Measurements from ENCODE around the gene SDCCAG8.

SDCCAG8 gene

GRCh38 chr1:243465738-243466137 is 209.9 kb downstream of the SDCCAG8 start:
- DNase-seq: no peak

DNA sequence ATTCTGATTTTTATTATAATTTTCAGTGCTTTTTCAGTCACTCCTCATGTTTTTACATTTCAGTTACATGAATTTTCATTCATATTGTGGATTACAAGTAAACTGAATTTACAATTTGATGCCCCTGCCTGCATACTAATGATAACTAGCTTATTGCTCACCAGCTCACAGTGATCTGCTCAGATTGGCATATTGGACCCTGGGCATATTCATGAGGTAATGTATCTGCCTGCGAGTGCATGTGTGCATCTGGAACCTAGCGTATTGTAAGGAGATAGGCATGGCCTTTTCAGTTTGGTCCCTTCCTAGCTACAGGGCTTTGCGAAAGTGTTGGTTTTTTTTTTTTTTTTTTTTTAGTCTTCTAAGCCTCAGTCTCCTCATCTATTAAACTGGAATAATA is 213.7 kb downstream of the SDCCAG8 start:
- no peak for DNase-seq

- DNase-seq: no peak
These were observed 214.7 kb downstream of the SDCCAG8 start for GRCh38 chr1:243470502-243470901.

DNA sequence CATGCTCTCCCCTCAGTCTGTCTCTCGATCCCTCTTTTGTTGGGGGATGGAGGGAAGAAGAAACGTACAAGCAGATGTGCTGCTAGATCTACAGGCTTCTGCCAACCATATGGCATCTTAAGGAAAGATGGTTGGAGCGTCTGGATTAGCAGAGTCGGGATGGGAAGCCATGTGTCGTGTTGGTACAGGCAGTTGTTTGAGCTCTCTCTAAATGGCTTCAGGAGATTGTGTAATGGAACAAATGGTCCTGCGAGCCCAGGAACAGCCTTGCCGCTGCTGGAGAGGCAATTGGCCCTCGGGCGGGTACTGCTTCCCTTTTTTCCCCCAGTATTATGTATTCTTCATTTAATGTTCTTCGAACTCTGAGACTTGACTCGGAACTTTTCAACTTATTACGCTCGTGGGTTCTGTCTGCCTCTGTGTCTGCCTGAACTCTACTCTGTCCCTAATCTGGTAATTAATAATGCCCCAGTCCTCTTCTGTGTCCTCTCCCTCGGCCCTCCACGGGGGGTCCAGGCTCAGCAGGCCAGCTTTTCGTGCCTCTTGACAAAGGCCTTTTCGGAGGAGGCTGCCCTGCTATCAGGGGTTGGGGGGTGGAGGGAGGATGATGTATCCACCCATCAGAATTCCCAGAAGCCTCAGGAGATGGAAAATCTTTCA is 215.3 kb downstream of the SDCCAG8 start:
- peak; percentile 62 for DNase-seq

DNA sequence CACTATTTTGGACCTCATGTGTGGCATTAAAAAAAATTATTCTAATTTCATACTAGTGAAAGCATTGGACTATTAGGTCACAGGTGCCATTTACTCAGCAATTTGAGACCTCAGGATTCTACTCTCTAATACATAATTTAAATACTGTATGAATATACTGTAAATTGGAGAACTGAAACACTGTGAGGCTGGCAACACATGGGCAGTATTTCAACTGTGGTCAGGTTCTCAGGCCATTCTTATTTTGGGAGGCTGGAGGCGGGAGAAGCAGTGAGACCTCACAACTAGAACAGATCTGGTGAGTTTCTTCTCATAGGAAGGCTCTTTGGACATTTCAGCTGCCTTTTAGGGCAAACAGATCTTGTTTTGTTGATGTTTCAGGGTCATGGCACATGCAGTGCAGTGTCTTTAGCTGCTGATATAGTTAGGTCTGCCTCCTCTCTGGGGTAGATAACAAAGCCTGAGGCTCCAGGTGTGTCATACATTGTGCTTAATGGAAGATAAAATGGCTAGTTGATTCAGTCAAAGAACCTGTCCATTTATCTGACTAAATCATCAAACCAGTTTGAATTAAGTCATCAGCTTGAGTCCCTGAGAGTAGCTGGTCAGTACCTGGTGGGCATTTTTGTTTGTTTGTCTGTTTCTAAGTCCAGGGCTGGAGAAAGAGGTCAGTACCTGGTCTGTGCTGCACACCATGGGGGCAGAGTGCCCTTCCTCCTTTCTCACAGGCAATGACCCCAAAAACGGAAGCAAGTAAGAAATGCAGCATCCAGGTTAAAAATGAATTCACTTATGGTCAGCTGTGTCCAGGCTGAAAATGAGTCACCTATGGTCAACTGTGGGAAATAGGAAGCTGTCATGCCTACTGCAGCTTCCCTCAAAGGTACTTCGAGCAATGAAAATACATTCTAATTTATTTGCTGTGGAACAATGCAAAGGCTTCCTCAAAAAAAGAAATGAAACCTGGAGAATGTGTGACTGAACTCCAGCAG is 216.2 kb downstream of the SDCCAG8 start:
- DNase-seq: peak; percentile 83

DNA sequence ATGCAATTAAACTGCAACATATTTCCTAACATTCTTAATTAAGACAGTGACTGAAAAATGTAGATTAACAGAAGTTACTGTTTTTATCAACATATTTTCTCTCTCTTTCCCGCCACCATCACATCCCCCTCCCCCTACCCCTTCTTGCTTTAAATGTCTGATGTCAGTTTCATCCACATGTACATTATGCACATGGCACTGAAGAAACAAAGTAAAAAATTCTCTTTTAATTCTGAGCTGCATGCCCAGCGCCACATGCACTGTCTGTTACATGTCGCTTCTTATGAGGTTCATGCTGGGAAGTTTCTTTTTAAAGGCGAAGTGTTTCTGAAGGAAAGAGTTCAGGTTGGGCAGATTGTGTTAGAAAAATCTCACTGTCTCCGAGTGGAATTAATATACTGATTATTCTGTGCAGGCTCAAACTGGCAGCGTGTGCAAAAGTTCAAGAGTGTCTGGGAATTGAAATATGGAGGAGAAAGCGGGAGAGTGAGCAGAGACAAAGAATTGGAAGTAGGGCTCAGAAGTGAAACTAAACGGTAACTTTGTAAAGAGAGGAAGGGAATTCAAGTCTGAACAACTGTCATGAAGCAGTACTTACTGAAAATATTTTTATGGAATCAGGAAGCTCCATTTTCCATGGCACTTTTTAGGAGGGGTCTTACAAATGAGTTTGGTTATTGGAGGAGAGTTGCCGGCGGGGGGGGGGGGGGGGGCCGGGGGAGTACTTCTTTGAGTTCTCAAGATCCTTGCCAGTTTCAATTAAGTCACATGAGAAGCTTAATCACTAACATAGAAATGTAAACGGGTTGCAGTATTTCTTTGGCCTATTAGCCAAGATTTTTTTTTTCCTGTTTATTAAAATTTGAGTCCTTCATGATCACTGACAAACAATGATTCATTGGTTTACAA is 217.6 kb downstream of the SDCCAG8 start:
- DNase-seq: peak; percentile 74

DNA sequence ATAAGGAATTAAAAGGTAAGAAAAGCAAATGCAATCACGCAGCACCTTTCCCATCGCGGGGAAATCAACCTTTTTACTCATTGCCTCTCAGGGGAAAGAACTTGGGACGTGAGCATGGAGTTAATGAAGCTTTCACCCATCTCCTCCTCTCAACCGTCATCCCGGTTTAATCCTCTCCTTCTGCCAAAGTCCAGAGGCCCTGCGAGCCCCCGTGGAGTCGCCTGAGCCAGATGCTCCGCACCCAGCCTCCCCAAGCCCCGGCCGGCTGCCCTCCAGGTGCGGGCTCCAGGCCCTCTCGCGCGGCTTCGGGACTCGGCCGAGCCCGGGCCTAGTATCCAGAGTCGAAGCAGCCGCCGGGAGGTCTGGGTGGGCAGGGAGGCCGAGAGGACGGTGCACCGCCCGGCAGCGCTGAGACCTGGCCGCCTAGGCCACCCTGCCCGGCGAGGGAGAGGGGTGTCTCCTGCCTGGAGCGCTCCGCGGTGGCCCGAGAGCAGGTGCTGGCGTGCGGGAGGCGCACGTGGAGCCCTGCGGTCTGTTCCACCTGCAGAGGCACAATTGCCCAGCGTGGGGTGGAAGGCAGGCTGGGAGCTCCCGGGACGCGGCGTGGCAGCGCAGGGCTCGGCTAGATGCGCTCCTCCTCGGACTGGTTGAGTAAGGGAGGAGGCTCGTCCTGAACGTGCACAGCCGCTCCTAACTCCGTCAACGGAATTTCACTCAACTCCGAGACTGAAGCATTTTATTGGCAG is 218.5 kb downstream of the SDCCAG8 start:
- no peak for DNase-seq

- no peak for DNase-seq
These were observed 219.1 kb downstream of the SDCCAG8 start for GRCh38 chr1:243474906-243475305.

DNA sequence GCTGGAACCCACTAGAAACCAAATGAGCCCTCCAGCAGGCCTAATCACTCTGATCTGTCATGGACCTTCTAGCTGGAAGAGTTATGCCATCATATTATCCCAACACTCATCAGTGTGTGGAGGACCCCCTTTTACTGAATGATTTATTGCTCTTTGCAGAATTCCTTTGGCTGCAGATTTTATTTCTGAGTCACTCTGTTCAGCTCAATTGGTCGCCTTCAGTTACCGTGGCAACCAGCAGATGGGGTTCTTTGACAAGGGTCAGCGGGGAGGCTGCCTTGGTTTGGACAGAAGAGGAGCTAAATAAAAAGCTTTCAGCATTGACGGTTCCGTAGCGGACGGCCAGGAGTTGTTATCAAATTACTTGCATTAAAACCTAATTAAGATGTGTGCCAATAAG is 220.1 kb downstream of the SDCCAG8 start:
- DNase-seq: no peak

DNA sequence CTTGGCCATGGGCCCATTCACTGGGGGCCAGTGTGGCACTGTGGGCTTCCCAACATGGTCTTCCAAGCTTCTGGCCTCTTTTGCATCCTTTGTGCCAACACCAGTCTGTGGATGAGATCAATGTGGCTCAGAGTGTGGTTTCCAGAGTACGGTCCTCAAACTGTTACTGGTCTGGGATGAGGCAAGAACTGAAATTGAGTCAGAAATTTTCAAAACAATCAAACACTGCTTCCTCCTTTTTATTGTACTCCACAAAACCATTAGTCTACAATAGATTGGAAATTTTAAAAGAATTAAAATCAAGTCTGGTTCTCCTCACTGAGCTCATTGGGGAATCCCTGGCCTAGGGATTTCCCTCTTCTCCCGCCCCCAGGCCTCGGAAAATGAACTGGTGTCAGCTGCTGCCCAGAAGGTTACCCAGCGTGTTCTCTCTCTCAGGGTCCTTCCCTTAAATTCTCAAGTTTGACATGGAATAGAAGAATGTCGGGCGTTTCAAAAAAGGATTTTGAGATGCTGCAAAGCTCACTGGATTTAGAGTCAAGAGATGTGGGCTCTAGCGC is 222.0 kb downstream of the SDCCAG8 start:
- peak; percentile 92 for DNase-seq

DNA sequence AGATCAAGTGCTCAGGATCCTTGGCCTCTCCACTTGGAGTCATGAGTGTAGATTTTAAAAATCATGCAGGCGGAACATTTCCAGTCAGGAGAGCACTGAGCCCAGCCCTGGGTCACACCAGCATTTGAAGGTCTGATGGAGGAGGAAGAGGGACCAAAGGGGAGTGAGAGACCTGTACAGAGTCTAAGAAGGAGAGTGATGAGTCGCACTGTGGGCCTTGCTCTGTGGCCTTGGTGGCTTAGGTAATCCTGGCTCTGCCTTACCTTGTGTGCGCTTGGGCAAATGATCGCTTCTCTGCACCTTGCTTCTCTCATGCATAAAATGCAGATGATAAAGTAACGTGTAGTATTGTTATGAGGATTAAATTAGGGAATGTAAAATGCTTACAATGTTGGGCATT is 225.3 kb downstream of the SDCCAG8 start:
- DNase-seq: no peak

DNA sequence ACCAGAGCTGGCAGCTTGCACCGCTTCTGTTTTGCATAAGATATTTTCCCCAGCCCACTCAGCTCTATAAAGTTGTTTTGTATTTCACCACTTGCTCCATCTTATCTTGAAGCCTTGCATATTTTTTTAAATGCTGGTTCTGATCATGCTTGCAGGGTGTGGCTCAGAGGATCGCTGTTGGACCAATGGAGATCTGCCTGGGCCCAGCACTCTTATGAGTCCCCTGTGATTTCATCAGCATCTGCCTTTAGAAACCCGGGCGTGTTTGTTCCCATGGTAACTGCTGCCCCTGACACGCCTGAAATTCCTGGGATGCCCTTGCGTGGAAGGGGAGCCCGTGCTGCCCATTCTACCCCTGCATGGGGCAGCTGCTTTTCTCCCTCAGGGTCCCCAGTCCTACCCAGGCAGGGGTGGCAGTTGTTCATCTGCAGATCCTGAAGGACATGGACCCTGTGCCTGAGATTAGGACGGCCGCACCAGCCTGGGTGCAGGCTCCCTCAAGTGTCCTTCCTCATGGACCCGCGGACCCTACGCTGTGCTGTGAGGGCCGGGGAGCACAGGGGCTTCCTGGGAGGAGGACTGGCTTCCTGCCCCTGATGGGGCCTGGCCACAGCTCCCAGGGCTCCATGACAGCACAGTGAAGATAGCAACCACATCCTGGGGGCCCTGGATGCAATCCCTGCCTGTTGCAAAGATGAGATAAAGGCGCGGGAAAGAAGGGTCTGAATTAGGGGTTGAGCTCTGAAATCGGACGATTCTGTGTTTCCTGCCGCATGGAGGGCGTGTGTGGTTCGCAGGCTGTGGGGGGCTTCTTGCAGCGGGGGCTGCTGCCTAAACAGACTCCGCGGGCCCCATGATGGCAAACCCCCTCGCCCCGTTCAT is 226.5 kb downstream of the SDCCAG8 start:
- peak; percentile 21 for DNase-seq

DNA sequence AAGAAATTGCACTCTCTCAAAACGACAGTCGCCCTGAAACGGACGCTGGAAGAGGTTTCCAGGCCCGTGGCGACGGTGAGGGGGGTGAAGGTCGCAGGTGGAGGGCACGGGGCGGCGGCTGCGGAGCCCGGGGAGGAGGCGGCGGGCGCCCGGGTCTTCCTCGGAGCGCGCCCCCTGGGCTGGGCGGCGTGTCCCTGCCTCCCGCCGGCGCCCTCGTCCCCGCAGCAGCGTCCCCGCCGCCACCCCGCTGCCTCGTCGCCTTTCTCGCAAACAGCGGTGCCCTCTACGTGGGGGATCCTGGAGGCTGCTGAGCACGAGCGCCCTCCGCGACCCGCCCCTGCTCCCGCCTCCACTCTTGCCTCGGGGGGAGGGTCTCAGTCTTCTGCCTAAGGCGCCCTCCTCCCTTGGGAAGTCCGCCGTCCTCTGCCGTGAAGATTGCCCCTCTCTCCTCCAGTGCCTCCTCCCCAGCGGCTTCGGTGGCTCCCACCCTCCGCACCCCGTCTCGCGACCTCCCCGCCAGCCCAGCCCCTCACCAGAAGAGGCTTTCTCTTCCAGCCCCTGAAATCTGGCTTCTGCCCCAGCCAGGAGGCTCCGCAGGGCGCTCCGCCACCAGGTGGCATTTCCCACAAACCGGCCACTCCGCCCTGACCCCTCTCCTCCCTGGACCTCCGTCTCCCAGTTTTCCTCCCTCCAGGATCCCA is 227.4 kb downstream of the SDCCAG8 start:
- no peak for DNase-seq

DNA sequence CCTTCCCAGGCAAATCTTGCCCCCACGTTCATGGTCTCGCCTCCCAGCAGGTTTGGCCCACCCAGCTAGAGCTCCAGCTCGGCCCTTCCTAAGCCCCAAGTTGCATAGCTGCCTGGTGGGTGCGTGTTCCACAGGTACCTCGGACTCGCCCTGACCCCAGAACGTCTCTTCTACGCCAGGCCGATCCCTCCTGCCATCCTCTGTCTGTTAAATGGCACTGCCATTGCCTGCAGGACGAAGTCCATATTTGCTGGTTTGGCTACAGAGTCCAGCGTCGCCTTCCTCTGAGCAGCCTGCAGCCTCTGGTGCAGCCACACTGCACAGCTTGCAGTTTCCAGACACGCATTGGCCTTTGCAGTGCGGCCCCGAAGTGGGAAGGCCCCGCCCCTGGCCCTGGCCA is 228.1 kb downstream of the SDCCAG8 start:
- DNase-seq: no peak

DNA sequence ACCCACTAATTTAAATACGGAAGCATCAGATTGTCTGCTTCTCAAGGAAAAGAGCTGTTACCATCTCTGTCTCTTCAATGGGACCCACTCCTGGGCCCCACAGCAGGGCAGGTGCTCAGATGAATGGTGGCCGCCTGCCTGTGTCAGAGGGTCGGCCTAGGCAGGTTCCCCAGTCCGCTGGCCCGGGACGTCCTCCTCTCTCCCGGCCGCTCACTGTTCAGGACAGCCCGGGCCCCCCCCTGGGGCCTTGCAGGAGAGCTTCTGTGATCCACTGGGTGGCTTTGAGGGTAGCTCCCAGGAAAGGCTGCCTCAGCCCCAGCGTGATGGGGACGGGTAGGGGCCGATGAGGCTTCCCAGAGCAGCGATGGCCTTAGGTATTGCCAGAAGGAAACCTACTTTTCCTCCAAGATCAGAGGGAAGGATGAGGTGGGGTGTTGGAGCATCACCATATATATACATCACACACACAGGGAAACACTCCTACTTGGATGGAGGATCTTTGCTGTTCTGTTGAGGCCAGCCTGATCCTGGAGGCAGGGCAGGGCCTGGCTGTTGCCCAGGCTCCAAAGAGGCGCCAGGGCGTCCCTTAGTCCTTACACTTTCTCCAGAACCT is 231.3 kb downstream of the SDCCAG8 start:
- DNase-seq: no peak

- no peak for DNase-seq
These were observed 231.9 kb downstream of the SDCCAG8 start for GRCh38 chr1:243487649-243488227.

DNA sequence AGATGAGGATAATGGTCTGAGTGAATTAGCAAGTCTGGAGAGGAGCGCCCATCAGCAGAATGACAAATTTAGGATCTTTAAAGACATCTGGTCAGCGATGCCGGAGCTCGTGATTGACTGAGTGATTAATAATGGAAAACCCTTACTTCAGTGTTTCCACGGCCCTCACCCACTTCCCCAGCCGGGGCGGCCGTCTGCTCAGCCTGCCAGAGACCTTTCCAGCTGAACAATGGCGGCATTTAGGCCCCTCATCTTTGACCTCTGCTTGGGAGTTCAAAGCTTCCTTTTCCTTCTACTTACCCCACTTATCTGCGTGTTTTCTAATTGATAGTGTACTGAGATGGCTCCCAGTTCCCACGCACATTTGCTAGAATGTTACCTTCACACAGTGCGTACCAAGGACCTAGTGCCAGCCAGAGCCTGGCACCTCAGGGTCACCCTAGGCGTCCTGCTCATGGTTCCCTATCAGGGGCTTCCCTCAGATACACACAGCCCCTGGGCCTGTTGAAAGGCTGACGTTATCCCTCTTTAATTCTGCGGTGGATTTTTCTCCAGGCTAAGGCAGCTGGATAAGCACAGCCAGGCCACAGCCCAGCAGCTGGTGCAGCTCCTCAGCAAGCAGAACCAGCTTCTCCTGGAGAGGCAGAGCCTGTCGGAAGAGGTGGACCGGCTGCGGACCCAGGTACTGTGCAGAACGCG is 232.8 kb downstream of the SDCCAG8 start:
- DNase-seq: no peak

GRCh38 chr1:243489158-243489527 is 233.3 kb downstream of the SDCCAG8 start:
- DNase-seq: no peak
